CMK (cell line): ENCODE results near the gene SLC38A3.
A peak's percentile ranks its signal among the peaks of the same experiment; 100 is the strongest.

Source experiments
- DNase-seq: peaks from one replicate; pipeline ENCODE4 v3.0.0-alpha.2; 2010; ENCODE audit warnings: low read depth

The SLC38A3 gene

GRCh38 chr3:50204804-50205412 is at the start of gene SLC38A3:
SLC38A3 (plus strand) TSS chr3:50205271; CDS start chr3:50214200, 8,929 bp downstream.
- no peak for DNase-seq

GRCh38 chr3:50155491-50155878 is 49.6 kb upstream of the SLC38A3 start:
- DNase-seq: no peak

- no peak for DNase-seq
Measured at GRCh38 chr3:50155891-50156290, 49.2 kb upstream of the SLC38A3 start.

- no peak for DNase-seq
Measured at GRCh38 chr3:50156549-50157493, 48.2 kb upstream of the SLC38A3 start.

DNA sequence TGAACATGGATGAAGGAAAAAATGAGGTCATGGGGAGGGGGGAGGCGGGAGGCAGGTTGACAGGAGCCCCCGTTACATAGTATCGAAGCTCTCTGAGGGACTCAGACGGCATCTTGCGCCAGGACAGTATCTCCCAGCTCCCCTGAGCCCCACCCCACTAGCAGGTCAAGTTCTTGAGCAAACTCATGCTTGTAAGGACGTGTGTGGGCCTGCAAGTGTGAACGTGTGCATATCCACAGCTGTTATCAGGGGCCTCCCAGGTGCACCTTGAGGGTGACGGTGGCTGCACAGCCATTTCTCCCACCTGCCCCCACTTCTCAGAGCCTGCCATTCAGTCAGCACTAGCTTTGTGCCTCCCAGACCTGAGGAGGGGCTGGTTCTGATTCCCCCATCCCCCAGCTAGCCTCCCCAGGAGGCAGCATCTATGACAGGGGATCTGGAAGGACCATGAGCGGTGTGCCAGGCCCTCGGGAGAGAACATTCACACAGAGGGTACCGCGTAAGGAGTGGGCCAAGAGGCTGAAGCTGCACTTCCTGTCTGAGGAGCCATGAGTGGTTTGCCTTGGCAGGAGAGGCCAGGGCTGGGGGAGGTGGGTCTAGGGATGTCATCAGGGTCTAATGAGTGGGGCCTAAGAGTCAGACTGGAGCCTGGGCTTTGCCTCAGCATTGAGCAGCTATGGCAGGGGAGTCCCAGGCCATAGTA is 47.1 kb upstream of the SLC38A3 start:
- no peak for DNase-seq

DNA sequence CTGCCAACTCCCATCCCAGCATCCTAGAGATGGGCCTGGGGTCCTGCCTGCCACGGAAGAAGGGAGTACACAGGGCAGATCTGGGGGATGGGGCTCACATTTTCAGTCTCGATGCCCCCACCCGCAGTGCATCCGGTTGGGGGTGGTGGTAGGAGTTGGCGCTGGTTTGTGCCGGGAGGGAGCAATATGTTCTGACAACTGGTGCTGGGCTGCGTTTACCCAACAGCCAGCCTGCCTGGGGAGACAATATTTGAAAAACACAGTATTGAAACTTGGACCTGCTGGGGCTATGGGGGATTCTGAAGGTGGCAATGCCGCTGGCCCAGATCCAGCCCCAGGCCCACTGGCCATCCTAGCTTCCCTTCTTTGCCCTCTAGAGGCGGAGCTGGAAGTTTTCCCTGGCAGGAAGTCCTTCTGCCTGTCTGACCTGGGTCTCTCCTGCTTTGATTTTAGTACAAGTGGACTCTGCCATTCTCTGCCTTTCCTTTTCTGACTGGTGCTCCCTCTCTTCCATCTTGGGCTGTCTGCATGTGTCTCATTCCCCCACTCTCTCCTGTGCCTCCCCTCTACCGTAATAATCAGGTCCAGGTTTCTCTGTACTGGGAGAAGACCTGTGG is 46.4 kb upstream of the SLC38A3 start:
- DNase-seq: no peak

- no peak for DNase-seq
Measured at GRCh38 chr3:50160561-50160983, 44.5 kb upstream of the SLC38A3 start.

DNA sequence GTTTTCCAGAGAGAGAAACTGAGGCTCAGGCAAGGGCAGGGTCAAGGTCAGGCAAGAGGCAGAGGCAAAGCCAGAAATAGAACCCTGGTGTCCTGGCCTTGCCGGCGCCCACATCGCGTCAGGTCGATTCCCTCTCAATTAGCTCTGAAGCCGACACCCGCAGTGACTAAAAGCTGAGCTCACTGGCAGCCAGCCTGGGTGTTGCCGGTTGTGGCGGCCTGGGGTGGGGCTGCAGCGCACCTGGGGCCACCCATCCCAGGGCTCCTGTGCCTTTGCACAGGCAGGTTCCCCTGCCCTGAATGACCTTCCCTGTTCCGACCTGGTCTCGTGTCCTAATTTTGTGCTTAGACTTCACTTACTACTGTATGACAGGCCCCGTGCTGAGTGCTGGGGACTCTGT is 43.8 kb upstream of the SLC38A3 start:
- no peak for DNase-seq

- no peak for DNase-seq
Measured at GRCh38 chr3:50162034-50162883, 42.8 kb upstream of the SLC38A3 start.

GRCh38 chr3:50163572-50164455 is 41.3 kb upstream of the SLC38A3 start:
- no peak for DNase-seq

- no peak for DNase-seq
Measured at GRCh38 chr3:50164481-50164880, 40.6 kb upstream of the SLC38A3 start.

GRCh38 chr3:50164984-50165909 is 39.8 kb upstream of the SLC38A3 start:
- DNase-seq: no peak

GRCh38 chr3:50165910-50166538 is 39.0 kb upstream of the SLC38A3 start:
- DNase-seq: peak; percentile 54

- no peak for DNase-seq
Measured at GRCh38 chr3:50166620-50167019, 38.5 kb upstream of the SLC38A3 start.

DNA sequence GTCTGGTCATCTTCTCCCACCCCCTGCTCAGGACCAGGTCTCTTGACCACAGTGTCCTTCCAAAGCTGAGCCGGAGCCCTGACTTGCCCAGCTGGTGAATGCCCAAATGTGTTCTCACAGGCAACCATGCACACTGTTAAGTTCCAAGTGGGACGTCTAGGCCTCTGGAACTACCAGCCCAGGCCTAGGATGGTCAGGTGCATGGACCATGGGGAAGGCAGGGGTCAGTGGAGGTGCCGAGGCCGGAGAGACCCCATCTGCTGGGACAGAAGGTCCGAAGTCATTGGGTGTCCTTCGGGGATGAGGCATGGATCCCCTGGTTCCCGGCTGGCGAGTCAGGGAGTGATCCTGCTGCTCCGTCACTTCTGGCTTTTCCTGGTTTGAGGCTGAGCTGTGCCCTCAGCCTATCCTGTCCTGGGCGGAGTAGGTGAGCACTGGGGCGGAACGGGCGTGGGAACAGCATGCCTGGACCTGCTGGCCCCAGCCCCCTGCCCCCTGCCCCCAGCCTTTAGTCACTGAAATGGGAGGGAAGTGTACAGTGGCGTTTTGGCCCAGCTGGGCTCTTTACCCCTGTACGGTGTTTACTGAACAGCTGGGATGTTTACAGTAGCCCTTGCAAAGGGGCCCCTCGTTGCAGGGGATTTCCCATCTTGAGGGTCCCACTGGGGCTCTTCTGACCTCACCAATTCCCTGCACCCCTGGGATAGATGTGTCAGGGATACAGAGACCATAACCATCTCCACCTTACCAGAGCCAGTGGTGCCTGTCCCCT is 37.8 kb upstream of the SLC38A3 start:
- DNase-seq: no peak

- DNase-seq: no peak
Measured at GRCh38 chr3:50167841-50168209, 37.2 kb upstream of the SLC38A3 start.

GRCh38 chr3:50168388-50168787 is 36.7 kb upstream of the SLC38A3 start:
- no peak for DNase-seq

GRCh38 chr3:50168791-50169190 is 36.3 kb upstream of the SLC38A3 start:
- no peak for DNase-seq
